Gastrocnemius medialis (tissue), 4 donors: ENCODE measurements around the gene SLC24A3.

Experiments
- POLR2A ChIP-seq, 2 donors: fragments of 450-650 bp; IDR thresholded peaks; one replicate each; pipeline ENCODE4 v1.6.1; 2017; ENCODE audit warnings: antibody characterized with exemption in 2 of 2, mild to moderate bottlenecking in 2 of 2, moderate library complexity in 2 of 2
- TF ChIP-seq, protein P1 (sequence below), 5 experiments: fragments of 450-650 bp in 3 of 5; fragments of 200-600 bp in 2 of 5; sonication (generic) in 2 of 5; IDR thresholded peaks in 4 of 5; conservative IDR thresholded peaks in 1 of 5; 1 replicate in 4 of 5; 2 replicates in 1 of 5; pipeline ENCODE4 v1.5.1; 2016 to 2019; ENCODE audit warnings: antibody characterized with exemption in 5 of 5, mild to moderate bottlenecking in 3 of 5, moderate library complexity in 3 of 5

DNA sequence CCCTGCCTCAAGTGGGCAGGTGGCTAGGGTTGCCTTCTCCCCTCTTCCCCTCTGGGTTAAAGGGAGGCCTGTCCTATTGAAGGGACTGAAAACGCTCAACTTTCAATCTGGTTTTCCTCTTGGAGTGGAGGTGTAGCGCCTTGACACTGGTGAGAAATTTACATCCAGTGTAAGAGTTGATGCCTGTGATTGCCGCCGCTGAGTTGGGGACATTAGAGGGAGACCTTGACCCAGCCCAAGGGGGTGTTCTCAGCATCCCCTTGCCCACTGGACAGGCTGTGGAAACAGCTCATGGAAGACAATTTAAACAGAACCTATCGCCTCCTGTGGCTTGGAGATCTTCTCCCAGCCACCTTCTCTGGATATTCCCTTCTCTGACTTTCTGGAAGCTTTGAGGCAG, 61.6 kb downstream of the SLC24A3 start:
- TF ChIP-seq, protein P1, sequence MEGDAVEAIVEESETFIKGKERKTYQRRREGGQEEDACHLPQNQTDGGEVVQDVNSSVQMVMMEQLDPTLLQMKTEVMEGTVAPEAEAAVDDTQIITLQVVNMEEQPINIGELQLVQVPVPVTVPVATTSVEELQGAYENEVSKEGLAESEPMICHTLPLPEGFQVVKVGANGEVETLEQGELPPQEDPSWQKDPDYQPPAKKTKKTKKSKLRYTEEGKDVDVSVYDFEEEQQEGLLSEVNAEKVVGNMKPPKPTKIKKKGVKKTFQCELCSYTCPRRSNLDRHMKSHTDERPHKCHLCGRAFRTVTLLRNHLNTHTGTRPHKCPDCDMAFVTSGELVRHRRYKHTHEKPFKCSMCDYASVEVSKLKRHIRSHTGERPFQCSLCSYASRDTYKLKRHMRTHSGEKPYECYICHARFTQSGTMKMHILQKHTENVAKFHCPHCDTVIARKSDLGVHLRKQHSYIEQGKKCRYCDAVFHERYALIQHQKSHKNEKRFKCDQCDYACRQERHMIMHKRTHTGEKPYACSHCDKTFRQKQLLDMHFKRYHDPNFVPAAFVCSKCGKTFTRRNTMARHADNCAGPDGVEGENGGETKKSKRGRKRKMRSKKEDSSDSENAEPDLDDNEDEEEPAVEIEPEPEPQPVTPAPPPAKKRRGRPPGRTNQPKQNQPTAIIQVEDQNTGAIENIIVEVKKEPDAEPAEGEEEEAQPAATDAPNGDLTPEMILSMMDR (IDR thresholded peaks at IDR 0.05 in 4 of 5, conservative IDR thresholded peaks at IDR 0.05 in 1 of 5): no peak
- no peak for TF ChIP-seq POLR2A (IDR thresholded peaks at IDR 0.05)
